DOHH2 (cell line): Measurements from ENCODE around the gene TARS3.

Experiments used
- EZH2phosphoT487 ChIP-seq: fragments of 200-600 bp; sonication (generic); IDR thresholded peaks from 2 replicates; pipeline ENCODE4 v1.6.1; 2017; ENCODE audit warnings: borderline replicate concordance, mild to moderate bottlenecking, antibody characterized with exemption, low read length, moderate library complexity, mixed read lengths
- TF ChIP-seq, protein P1 (sequence below): fragments of 200-600 bp; sonication (generic); IDR thresholded peaks from one replicate; pipeline ENCODE4 v1.5.1; 2014; ENCODE audit warnings: antibody characterized with exemption, mild to moderate bottlenecking, low read depth, low read length; ENCODE audit not compliant: poor library complexity, severe bottlenecking

DNA sequence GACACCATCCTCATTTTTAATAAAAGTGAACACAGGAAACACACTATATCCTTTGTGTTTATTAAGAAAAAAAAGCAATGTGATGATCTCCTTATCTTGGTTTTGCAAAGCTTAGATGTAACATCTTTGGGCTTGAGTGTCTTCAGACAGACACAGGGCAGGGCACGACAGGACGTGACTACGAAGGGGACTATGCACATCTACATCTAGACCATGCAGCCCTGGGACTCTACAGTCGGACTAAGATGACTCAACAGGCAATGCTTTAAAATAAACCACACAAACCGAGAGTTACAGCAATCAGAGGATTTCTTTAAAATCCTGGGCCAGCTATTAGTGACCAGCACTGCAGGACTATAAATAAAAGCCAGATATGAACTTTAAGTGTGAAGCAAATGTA is 49.3 kb downstream of the TARS3 start:
- TF ChIP-seq, protein P1, sequence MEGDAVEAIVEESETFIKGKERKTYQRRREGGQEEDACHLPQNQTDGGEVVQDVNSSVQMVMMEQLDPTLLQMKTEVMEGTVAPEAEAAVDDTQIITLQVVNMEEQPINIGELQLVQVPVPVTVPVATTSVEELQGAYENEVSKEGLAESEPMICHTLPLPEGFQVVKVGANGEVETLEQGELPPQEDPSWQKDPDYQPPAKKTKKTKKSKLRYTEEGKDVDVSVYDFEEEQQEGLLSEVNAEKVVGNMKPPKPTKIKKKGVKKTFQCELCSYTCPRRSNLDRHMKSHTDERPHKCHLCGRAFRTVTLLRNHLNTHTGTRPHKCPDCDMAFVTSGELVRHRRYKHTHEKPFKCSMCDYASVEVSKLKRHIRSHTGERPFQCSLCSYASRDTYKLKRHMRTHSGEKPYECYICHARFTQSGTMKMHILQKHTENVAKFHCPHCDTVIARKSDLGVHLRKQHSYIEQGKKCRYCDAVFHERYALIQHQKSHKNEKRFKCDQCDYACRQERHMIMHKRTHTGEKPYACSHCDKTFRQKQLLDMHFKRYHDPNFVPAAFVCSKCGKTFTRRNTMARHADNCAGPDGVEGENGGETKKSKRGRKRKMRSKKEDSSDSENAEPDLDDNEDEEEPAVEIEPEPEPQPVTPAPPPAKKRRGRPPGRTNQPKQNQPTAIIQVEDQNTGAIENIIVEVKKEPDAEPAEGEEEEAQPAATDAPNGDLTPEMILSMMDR = no peak
- TF ChIP-seq EZH2phosphoT487 = no peak
